ENCODE data around the gene PLCL1. TPM values are rescaled to one million over a fixed set of nuclear protein-coding genes. Genes with fewer than 3 reads are reported as not detected.

The PLCL1 gene
- total RNA-seq, 2 donors from 2014 or later: 1.3 to 4.9 TPM

DNA sequence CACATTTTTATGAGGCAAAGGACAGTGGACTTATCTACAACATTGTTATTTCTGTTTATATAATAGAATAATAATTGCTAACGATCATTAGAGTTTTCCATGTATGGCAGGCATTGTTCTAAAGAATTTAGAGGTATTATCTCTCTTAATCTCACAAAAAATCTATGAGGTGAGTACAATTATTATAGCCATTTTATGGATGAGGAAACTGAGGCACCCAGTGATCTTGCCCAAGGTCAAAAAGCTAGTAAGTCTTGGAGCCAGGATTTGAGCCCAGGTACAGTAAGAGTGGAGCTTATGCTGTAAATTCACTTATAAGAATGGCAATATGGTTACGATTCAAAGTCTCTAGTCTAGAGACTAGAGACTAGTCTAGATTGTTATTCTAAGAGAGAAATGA, 331.7 kb downstream of the PLCL1 start:
- Mint-ChIP-seq H3K9me3 (no peaks in the 10 kb centered on the region), H3K36me3 (peaks cover 5 to 7% of the 10 kb centered on the region in 2 donors), H3K27ac (no peak overlapping the region)
- ATAC-seq: no peak
- DNase-seq (ENCODE audit: low spot score in 2 of 2): no peak

DNA sequence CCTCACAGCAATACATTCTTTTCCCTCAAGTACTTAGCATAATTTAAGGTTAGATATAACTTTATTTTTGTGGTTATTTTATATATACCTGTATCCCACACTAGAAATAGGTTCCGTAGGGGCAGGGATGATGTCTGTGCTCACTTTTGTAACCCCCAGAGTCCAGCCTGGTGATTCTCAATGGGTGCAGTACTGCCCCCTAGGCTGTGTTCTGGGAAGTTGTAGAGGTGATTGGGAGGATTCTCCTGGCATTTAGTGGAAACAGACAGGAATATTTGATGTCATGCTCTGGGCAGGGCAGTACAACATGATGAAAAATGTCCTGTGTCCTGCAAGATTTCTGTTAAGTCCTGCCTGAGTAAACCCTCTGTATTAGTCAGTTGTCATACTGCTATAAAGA, 333.3 kb downstream of the PLCL1 start:
- DNase-seq (ENCODE audit: low spot score in 2 of 2): no peak
- no peak for ATAC-seq
- H3K27ac Mint-ChIP-seq: no peak overlapping the region

DNA sequence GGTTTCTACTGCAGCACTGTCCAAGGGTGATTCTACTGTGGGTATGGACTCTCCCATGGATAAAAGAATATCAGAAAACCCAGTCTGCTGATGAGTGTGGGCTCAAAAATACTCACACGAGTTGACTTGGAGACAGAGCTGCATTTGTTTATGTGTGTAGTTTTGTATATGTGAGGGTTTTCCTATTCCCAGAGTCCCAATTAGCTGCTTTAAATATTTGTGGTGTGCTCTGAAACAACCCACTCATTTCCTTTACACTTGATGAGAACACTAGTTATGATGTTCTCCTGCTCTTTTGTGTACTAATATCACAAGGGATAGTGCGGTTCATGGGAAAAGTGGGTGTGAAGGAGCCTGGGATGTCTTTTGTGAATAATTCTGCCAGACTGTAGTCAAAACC, 337.3 kb downstream of the PLCL1 start:
- no peak overlapping the region for H3K27ac Mint-ChIP-seq
- H3K36me3 Mint-ChIP-seq: peaks cover 5 to 6% of the 10 kb centered on the region in 2 donors
- no peak for ATAC-seq

More for the DNA sequence above, 333.3 kb downstream of the PLCL1 start:
- no peaks in the 10 kb centered on the region for H3K9me3 Mint-ChIP-seq
- peaks cover 0 to 5% of the 10 kb centered on the region in 2 donors for H3K36me3 Mint-ChIP-seq

DNA sequence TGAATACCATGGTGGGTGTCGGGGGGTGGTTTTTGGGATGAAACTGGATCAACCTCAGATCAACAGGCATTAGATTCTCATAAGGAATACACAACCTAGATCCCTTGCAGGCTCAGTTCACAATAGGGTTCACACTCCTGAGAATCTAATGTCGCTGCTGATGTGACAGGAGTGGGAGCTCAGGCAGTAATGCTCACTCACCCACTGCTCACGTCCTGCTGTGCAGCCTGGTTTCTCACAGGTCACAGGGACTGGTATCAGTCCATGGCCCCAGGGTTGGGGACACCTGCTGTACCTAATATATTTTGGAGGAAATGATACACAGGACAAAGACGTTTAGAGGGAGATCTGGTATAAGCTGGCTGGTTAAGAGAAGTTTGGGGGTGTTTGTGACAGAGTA, 338.8 kb downstream of the PLCL1 start:
- Mint-ChIP-seq H3K9me3 (no peaks in the 10 kb centered on the region), H3K27ac (no peak overlapping the region), H3K36me3 (peaks cover under 1 to 7% of the 10 kb centered on the region in 2 donors)
- no peak for ATAC-seq
- DNase-seq (ENCODE audit: low spot score in 2 of 2): no peak

More for the DNA sequence above, 337.3 kb downstream of the PLCL1 start:
- DNase-seq (ENCODE audit: low spot score in 2 of 2): no peak
- no peaks in the 10 kb centered on the region for H3K9me3 Mint-ChIP-seq

DNA sequence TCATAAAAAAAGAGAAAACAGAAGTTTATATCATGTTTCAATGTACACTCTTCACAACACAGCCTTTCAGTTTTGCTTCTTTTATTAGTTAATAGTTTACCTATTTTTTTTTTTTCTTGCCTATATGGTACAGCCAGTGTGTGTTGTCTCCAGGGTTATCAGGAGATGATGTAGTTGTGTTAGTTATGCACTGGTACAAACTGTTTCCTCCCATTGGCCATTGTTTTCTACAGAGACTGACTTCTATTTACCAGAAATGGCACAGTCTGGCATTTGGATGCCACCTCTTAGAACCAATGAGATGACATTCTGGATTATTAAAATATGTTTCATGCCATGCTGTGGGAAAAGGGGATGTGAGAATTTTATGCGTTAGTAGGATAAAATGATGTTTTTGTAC, 339.4 kb downstream of the PLCL1 start:
- DNase-seq (ENCODE audit: low spot score in 2 of 2): no peak
- Mint-ChIP-seq H3K36me3 (peaks cover 0 to 7% of the 10 kb centered on the region in 2 donors), H3K9me3 (no peaks in the 10 kb centered on the region), H3K27ac (no peak overlapping the region)
- ATAC-seq: no peak

DNA sequence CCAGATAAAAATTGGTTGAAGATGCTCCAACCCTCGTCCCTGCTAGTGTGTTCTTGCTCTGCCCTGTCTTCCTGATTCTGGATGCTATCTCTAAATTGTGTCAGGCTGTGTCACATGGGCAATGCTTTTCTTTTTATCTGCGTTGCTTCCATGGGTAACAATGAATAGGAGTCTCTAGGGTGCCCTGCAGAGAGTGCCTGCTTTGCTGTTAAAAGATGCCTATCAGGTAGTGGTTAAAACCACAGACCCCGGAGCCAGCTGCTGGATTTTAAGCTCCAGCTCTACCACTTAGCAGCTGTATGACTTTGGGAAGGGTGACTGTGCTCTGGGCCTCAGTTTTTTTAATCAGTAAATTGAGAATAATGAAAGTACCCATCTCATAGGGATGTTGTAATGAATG, 340.3 kb downstream of the PLCL1 start:
- ATAC-seq: peak in 1 of 2 donors; percentile 28
- DNase-seq (ENCODE audit: low spot score in 2 of 2): no peak
- H3K27ac Mint-ChIP-seq: no peak overlapping the region
- H3K36me3 Mint-ChIP-seq: peaks cover 0 to 7% of the 10 kb centered on the region in 2 donors
- H3K9me3 Mint-ChIP-seq: no peaks in the 10 kb centered on the region

DNA sequence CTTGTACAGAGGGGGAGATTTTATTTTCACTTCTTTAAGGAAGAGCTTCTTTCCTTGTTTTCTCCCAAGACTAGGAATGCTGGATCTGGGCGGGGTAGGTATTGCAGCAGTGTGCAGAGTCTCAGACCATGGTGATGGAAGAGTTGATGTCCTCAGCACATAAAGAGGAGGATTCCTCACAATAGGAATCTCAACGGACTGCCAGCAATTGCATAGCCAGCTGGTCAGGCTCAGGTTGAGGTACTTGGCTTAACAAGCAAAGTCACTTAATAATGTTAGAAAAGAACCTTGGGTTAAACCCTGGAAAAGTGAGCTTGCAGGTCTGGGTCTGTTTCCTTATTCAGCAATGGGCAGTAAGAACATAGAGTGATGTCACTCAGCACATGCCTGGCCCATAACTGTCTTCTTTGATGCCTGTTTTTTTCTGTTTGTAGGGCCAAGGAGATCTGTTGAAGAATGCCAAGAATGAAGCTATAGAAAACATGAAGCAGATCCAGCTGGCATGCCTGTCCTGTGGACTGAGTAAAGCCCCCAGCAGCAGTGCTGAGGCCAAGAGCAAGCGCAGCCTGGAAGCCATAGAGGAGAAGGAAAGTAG, 342.1 kb downstream of the PLCL1 start:
- Mint-ChIP-seq H3K9me3 (peaks cover 0 to 1% of the 10 kb centered on the region in 2 donors), H3K27ac (no peak overlapping the region), H3K36me3 (peaks cover 11 to 13% of the 10 kb centered on the region in 2 donors)
- ATAC-seq (no peak), DNase-seq (ENCODE audit: low spot score in 2 of 2) (no peak)

DNA sequence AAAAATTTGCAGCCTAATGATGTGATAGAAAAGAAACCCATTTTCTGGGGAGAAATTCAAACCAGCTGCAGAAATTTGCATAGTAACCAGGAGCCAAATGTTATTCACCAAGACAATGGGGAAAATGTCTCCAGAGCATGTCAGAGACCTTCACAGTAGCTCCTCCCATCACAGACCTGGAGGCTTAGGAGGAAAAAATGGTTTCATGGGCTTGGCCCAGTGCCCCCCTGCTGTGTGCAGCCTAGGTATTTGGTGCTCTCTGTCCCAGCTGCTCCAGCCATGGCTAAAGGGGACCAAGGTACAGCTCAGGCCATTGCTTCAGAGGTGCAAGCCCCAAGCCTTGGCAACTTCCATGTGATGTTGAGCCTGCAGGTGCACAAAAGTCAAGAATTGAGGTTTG, 352.9 kb downstream of the PLCL1 start:
- Mint-ChIP-seq H3K27ac (no peak overlapping the region), H3K9me3 (peaks cover 12 to 13% of the 10 kb centered on the region in 2 donors), H3K36me3 (peaks cover 9 to 15% of the 10 kb centered on the region in 2 donors)
- ATAC-seq (no peak), DNase-seq (ENCODE audit: low spot score in 2 of 2) (no peak)

DNA sequence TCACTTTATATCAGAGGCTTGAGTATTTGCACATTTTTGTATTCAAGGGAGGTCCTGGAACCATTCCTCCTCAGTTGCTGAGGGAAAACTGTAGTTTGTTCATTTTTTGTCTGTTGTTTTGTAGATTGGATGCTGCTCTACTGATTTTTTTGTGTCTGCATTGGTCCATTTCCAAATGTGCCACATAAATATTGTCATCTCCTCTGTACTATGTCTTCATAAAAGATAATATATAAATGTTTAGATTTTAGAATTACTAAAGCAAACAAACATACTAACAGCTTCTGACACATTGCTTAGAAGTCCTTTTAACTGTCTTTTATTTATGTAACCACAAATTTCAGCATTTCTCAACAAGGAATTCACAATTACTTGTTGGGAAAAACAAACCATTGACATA, 356.8 kb downstream of the PLCL1 start:
- DNase-seq (ENCODE audit: low spot score in 2 of 2) (no peak), ATAC-seq (no peak)
- Mint-ChIP-seq H3K9me3 (peaks cover 7 to 10% of the 10 kb centered on the region in 2 donors), H3K36me3 (peaks cover 6 to 12% of the 10 kb centered on the region in 2 donors), H3K27ac (no peak overlapping the region)

DNA sequence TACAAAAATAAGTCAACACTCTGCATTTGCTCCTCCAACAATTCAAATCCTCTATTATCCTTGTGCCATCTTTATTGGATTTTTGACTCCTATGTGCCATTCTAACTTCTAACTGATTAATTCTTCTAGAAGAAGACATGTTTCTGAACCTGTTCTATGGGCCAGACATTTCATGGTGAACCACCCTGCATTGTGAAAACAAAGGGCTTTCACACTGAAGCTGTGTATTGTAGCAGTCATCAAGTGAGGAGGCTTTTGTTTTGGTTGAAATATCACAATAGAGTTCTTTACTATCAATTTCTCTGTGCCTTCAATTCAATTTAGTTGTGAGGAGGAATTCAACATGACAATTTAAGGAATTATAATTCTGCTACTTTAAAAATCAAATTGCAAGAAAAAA, 357.9 kb downstream of the PLCL1 start:
- Mint-ChIP-seq H3K9me3 (peaks cover 0 to 10% of the 10 kb centered on the region in 2 donors), H3K36me3 (peaks cover 0 to 3% of the 10 kb centered on the region in 2 donors), H3K27ac (no peak overlapping the region)
- DNase-seq (ENCODE audit: low spot score in 2 of 2) (no peak), ATAC-seq (no peak)

DNA sequence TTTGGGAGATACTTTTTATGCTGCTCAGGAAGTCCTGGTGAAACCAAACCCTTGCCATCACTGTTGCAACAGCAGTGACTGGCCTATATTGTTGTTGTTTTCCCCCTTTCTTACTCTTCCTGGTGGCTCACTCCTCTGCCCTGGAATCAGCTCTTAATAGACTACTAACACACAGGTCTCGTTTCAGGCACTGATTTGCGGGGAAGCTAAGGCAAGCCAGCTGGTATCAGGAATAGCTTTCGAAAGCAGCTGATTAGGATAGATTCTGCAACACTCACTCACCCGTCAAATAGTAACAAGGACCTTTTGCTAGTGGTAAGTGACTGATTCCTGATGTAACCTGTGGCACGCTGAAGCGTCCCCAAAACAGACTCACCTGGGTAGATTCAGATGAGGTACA, 360.4 kb downstream of the PLCL1 start:
- no peak for DNase-seq (ENCODE audit: low spot score in 2 of 2)
- H3K9me3 Mint-ChIP-seq: no peaks in the 10 kb centered on the region
- H3K27ac Mint-ChIP-seq: no peak overlapping the region
- ATAC-seq: no peak
- H3K36me3 Mint-ChIP-seq: no peaks in the 10 kb centered on the region

DNA sequence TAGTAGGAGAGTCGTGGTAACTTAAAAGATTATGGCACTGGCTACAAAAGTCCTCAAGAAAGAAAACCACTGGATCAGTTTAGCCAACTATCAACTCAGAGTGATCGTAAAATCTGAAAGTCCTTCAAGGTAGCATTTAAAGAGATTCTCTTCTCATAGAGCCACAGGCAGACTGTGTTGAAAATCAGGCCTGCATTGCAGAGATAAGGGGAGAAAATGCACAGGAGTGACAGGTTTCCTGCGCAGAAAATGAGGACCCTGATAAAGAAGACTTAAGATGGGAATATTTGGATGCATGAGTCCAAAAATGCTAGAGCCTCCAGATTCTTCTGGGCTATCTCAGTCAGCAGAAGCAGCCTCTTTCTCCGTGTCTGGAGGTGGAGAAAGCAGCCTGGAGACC, 360.9 kb downstream of the PLCL1 start:
- no peak overlapping the region for H3K27ac Mint-ChIP-seq
- no peaks in the 10 kb centered on the region for H3K9me3 Mint-ChIP-seq

DNA sequence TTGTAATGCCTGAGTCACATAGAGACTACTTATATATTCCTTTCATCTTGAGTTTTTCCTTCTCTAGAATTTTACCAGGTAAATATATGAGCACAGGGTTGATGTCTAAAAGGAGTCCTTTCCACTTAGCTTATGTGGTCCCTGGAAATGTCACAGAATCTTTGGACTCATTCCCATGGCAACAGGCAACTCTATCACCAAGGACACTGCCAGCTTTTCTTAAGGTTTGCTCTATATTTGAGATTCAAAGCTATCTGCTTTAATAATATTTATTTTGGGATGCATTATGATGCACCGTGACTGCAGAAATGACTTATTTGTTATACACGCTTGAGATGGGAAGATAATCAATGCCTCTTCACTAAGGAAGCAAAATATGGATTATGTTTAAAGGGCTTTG, 363.0 kb downstream of the PLCL1 start:
- H3K9me3 Mint-ChIP-seq: no peaks in the 10 kb centered on the region
- H3K27ac Mint-ChIP-seq: no peak overlapping the region
- DNase-seq (ENCODE audit: low spot score in 2 of 2): no peak
- no peaks in the 10 kb centered on the region for H3K36me3 Mint-ChIP-seq
- no peak for ATAC-seq

More for the DNA sequence above, 360.9 kb downstream of the PLCL1 start:
- DNase-seq (ENCODE audit: low spot score in 2 of 2): no peak
- no peak for ATAC-seq
- no peaks in the 10 kb centered on the region for H3K36me3 Mint-ChIP-seq

DNA sequence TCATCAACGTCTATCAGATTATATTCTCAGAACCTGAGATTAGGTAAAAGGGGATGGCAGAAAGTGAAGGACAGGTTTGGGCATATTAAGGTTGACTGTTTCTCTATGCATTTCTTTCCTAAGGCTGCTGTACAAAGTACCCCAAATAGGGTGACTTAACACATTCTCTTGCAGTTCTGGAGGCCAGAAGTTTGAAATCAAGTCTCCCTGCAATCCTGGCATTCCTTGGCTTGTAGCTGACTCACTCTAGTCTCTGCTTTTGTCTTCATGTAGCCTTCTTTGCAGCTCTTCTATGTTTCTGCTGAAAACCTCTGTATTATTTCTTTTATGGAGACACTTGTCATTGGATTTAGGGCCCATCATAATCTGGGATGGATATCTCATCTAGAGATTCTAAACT, 364.3 kb downstream of the PLCL1 start:
- ATAC-seq: no peak
- H3K36me3 Mint-ChIP-seq: no peaks in the 10 kb centered on the region

DNA sequence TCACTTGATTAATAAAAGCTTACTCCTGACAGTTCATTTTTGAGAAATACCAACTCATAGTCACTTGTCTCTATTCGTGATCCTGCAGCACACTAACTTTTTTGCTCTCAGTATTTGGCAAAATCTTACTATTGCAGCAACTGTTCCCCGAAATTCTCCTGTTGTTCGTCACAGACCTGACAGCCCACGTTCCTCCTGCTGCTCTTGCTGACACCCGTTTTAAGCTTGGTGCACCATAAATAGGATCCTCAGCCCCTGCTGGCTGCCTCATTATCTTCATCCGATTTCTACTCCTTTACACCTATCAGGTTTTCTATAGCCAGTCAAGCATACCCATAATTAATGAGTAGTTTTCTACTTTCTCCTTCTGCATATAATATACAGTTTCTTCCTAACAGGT, 368.8 kb downstream of the PLCL1 start:
- no peak for ATAC-seq
- Mint-ChIP-seq H3K36me3 (peaks cover 0 to 2% of the 10 kb centered on the region in 2 donors), H3K9me3 (peaks cover 3% of the 10 kb centered on the region in 2 donors), H3K27ac (peak overlapping the region in 1 of 2 donors; percentile 44)
- DNase-seq (ENCODE audit: low spot score in 2 of 2): no peak

More for the DNA sequence above, 364.3 kb downstream of the PLCL1 start:
- no peak for DNase-seq (ENCODE audit: low spot score in 2 of 2)
- H3K9me3 Mint-ChIP-seq: no peaks in the 10 kb centered on the region
- H3K27ac Mint-ChIP-seq: no peak overlapping the region

DNA sequence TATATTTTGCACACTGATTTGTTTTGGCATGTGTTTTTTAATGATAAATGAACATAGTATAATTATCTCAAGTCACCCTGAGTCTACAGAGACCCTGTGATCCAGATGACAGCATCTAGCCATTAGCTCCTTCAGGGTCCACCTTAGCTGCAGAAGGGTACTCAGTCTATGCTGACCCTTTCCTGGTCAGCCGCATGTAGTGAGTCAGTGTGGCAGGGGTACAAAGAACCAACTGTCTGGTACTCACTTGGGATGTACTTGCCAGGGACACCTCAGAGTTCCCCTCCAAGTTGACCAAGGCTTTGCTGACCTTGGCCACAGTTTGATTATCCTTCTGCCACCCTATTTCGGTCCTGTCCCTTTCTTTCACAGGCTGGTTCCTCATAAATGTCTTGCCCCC, 369.5 kb downstream of the PLCL1 start:
- Mint-ChIP-seq H3K27ac (peak overlapping the region in 1 of 2 donors; percentile 44), H3K36me3 (peaks cover 0 to 5% of the 10 kb centered on the region in 2 donors), H3K9me3 (peaks cover 5 to 7% of the 10 kb centered on the region in 2 donors)
- ATAC-seq: no peak
- DNase-seq (ENCODE audit: low spot score in 2 of 2): no peak

DNA sequence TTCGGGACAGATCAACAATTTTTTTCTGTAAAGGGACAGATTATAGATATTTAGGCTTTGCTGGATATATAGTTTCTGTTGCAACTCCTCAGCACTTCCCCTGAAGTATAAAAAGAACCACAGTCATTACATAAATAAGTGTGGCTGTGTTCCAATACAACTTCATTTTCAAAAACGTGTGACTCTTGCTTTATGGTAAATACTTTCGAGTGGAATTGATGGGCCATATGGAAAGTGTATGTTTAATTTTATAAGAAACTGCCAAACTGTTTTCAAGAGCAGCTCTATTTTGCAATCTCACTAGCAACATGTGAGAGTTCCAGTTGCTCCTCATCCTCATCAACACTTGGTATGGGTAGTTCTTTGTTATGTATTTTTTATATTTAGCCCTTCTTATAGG, 370.9 kb downstream of the PLCL1 start:
- Mint-ChIP-seq H3K36me3 (peaks cover 0 to 5% of the 10 kb centered on the region in 2 donors), H3K9me3 (peaks cover 7 to 8% of the 10 kb centered on the region in 2 donors), H3K27ac (no peak overlapping the region)
- ATAC-seq (no peak), DNase-seq (ENCODE audit: low spot score in 2 of 2) (no peak)

DNA sequence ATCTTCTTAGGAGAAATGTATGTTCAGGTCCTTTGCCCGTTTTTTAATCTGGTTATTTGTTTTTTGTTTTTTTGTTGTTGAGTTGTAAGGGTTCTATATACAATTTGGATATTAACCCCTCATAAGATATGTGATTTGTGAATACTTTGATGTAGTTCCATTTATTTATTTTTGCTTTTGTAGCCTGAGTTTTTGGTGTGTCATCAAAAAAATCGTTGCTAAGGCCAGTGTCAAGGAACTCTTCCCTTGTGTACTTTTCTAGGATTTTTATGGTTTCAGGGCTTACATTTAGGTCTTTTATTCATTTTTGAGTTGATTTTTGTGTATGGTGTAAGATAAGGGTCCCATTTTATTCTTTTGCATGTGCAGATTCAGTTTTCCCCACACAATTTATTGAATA, 372.6 kb downstream of the PLCL1 start:
- Mint-ChIP-seq H3K27ac (no peak overlapping the region), H3K9me3 (peaks cover 7 to 8% of the 10 kb centered on the region in 2 donors), H3K36me3 (peaks cover 0 to 5% of the 10 kb centered on the region in 2 donors)
- no peak for DNase-seq (ENCODE audit: low spot score in 2 of 2)
- ATAC-seq: no peak
